ENCODE results near the gene PPARD.
A peak's percentile ranks its signal among the peaks of the same experiment; 100 is the strongest.
"Not testable (repeated sequence)": the region's sequence is repeated elsewhere in the genome, so short reads cannot be mapped to it uniquely, and the experiment has no call there.

The PPARD gene

GRCh38 chr6:35342258-35343091 is at the start of gene PPARD:
Gene PPARD, plus strand, starts transcription at chr6:35342558. Its CDS starts 68,530 bp downstream, at chr6:35411088.
- DNase-seq, result peak; percentile 97

- no peak for DNase-seq
These were observed 48.7 kb upstream of the PPARD start for GRCh38 chr6:35293681-35294080.

- DNase-seq, result peak; percentile 89
These were observed 47.9 kb upstream of the PPARD start for GRCh38 chr6:35294308-35294945.

GRCh38 chr6:35295036-35295435 is 47.3 kb upstream of the PPARD start:
- no peak for DNase-seq

GRCh38 chr6:35295521-35296315 is 46.6 kb upstream of the PPARD start:
- peak; percentile 20 for DNase-seq

GRCh38 chr6:35296931-35297600 is 45.3 kb upstream of the PPARD start:
- DNase-seq, result no peak

- peak; percentile 81 for DNase-seq
These were observed 44.5 kb upstream of the PPARD start, which contains the start of gene DEF6 for GRCh38 chr6:35297601-35298481. Gene DEF6, plus strand, starts transcription at chr6:35297818. Its CDS starts 39 bp downstream, at chr6:35297857.

GRCh38 chr6:35298625-35299140 is 43.7 kb upstream of the PPARD start:
- no peak for DNase-seq

GRCh38 chr6:35299674-35300073 is 42.7 kb upstream of the PPARD start:
- no peak for DNase-seq

- DNase-seq, result no peak
These were observed 41.5 kb upstream of the PPARD start for GRCh38 chr6:35300848-35301247.

GRCh38 chr6:35302604-35303241 is 39.6 kb upstream of the PPARD start:
- DNase-seq, result peak; percentile 67

GRCh38 chr6:35304299-35304698 is 38.1 kb upstream of the PPARD start:
- DNase-seq, result no peak

- no peak for DNase-seq
These were observed 37.2 kb upstream of the PPARD start for GRCh38 chr6:35305117-35305516.

- not testable (repeated sequence) for DNase-seq
These were observed 35.2 kb upstream of the PPARD start for GRCh38 chr6:35307138-35307537.

- DNase-seq, result not testable (repeated sequence)
These were observed 33.8 kb upstream of the PPARD start for GRCh38 chr6:35308543-35308942.

- DNase-seq, result no peak
These were observed 32.6 kb upstream of the PPARD start for GRCh38 chr6:35309611-35310264.

GRCh38 chr6:35310265-35310831 is 32.0 kb upstream of the PPARD start:
- DNase-seq, result no peak

GRCh38 chr6:35311390-35312075 is 30.8 kb upstream of the PPARD start:
- DNase-seq, result no peak

- DNase-seq, result no peak
These were observed 30.1 kb upstream of the PPARD start for GRCh38 chr6:35312076-35312800.

Data from NCI-H69 (cell line).